GM12891 (cell line): ENCODE results near the gene DNAJC25.

Experiments used
- PAX5 ChIP-seq: IDR thresholded peaks from 2 replicates; pipeline ENCODE4 v1.6.1; 2011; ENCODE audit warnings: low read length, moderate library complexity, mild to moderate bottlenecking; ENCODE audit not compliant: insufficient read depth, severe bottlenecking
- POLR2A ChIP-seq: IDR thresholded peaks from 2 replicates; pipeline ENCODE4 v1.6.1; 2011; ENCODE audit warnings: low read depth, low read length, control low read depth
- POLR2AphosphoS5 ChIP-seq: IDR thresholded peaks from 2 replicates; pipeline ENCODE4 v1.6.1; 2011; ENCODE audit warnings: low read depth, low read length, control low read depth
- TAF1 ChIP-seq: IDR thresholded peaks from 2 replicates; pipeline ENCODE4 v1.6.1; 2011; ENCODE audit warnings: low read depth, low read length, control low read depth

DNA sequence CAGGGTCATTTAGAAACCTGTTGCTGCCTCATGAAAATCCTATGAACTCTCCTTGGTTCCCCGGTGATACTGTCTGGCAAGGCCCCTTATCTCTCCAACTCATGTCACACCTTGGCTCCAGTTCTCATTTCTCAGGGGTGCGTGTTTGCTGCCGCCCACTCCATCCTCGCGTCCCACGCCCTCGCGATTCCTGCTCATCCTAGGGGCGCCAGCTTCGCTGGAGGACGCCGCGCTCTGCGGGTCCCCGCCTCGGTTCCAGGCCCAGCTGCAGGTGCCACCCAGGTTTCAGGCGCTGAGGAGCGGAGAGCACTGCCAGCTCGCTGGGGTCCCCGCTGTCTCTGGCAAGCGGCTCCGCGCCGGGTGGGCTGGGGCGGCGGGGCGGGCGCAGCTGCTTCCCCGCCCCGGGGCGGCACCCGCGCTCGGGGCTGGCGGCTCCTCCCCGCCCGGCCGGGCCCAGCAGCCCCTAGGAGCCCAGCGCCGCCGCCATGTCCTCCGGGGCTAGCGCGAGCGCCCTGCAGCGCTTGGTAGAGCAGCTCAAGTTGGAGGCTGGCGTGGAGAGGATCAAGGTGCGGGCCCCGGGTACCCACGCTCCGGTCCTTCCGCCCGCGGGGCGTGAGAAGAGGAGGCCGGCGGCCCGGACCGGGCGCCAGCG lies 30.1 kb downstream of the DNAJC25 start, which contains the start of gene GNG10:
- TF ChIP-seq POLR2AphosphoS5 (no peak), PAX5 (no peak), TAF1 (no peak), POLR2A (no peak; the same call in 1 of the 2 replicates)
